Stimulated activated CD4-positive, alpha-beta T cell treated with anti-CD3 and anti-CD28 coated beads, TNF-alpha, amount 100 ng/mL, for 24 hours (primary cell): Measurements from ENCODE around the gene AIRE.
"Not testable (repeated sequence)": the region's sequence is repeated elsewhere in the genome, so short reads cannot be mapped to it uniquely, and the experiment has no call there.

Experiments
- DNase-seq, 3 experiments: peaks; one replicate each; pipeline ENCODE4 v3.0.0-alpha.2; 2020; ENCODE audit warnings: low read depth in 3 of 3

AIRE gene

GRCh38 chr21:44337941-44338895 lies 52.5 kb downstream of the AIRE start:
- peak in 1 of 3 experiments; percentile 38 for DNase-seq

DNA sequence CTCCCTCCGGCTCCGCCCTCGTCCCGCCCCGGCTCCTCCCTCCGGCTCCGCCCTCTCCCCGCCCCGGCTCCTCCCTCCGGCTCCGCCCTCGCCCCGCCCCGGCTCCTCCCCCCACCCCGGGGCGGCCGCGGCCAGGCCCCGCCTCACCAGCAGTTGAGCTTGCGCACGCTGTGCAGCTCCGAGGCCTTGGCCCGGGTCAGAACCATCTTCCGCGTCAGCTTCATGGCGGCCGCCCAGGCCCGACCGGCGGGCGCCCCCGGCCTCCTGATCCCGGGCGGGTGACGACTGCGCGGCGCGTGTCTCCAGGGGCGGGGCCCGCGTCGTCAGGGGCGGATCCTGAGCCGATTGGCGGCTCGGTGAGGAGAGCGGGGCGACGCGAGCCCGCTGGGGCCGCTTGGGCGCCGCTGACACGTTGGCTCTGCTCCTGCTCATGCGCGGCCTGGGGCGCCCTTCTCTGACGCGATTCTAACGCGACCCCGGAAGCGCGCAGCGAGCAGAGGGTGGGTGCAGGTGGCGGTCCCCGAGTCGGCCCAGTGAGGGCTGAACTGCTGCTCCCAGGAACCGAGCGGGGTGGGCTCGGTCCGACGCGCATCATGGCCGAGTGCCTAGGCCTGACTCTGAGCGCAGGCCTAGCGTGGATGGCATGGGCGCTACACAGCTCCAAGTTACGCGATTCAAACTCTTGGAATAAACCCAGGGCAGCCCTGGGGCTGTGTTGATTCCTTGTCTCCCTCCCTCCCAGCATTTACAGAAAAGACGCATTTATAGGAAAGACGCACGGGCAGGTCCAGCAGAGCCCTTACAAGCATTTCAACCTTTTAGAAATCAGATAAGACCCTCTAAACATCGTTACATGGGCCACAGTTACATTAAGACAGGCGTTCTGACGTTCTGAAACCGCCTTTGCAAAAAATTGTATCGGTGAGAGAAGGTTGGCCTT lies 53.6 kb downstream of the AIRE start, which contains the start of gene CFAP410:
Gene CFAP410, minus strand, starts transcription at position 420 of the 940 bp plus-strand sequence. Its CDS starts 196 bp downstream, at position 224.
- peak; percentile 87 to 94 (median 92) for DNase-seq

GRCh38 chr21:44341726-44342458 lies 56.2 kb downstream of the AIRE start:
- DNase-seq, result not testable (repeated sequence)

DNA sequence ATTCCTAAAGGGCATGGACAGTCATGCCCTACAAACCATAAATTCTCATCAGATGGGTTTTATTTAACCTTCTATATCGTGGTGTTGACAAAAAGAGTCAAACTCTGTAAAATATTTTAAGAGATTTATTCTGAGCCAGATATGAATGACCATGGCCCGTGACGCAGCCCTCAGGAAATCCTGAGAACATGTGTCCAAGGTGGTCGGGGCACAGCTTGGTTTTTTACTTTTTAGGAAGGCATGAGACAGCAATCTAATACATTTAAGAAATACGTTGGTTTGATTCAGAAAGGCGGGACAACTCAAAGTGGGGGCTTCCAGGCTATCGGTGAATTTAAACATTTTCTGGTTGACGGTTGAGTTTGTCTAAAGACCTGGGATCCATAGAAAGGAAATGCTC lies 57.3 kb downstream of the AIRE start:
- DNase-seq, result not testable (repeated sequence)

- DNase-seq, result no peak
Observed at GRCh38 chr21:44344541-44345183, 59.0 kb downstream of the AIRE start.

DNA sequence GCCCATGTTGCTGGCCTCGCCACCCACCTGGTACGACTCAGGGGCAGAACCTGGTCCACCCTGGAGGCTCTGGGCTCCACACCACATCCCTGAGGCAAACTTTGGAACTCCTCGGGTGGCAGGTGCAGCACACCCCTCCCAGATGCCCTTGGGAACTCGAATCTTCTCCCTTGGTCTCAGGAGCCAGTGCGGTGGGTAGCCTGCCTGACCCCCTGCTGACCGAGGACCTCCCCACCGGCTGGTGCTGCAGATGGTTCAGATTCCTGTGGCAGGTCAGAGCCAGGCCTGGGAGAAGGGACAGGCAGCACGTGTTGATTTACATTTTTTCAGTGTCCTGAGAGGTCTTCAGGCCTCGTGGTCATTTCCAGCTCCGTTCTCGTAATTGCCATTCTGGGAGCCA lies 59.8 kb downstream of the AIRE start:
- DNase-seq, result no peak

DNA sequence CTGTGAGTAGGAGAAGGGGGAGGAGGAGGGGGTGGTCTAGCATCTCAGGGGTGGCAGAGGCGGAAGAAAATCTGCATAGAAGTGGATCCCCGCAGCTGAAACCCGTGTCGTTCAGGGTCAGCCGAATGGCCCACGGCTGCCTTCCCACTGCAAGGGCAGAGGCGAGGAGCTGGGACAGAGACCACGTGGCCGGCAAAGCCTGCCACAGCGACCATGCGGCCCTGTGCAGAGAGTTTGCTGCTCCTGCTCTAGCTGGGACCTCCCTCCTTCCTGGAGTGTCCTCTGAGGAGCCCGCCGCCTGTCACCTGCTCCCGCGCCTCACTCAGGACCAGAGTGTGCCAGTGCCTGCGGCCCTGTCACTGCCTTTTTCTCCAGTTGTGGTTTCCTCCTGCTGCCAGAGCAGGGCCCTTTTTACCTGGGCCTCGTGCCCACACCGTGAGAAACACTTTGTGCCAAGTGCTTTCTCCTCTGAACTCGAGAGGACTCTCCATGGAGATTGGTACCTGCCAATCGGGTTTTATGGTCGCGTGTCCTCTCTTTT lies 62.3 kb downstream of the AIRE start:
- DNase-seq, result no peak
